ENCODE measurements around the gene RHOF.
"Not testable (repeated sequence)": the region's sequence is repeated elsewhere in the genome, so short reads cannot be mapped to it uniquely, and the experiment has no call there.

Gene RHOF

GRCh38 chr12:121748218-121748570, 45.3 kb downstream of the RHOF start:
- Histone ChIP-seq H3K9me3 (ENCODE audit: control insufficient read depth in 2 of 2, low read length in 2 of 2) (no peaks in the 10 kb centered on the region), H3K27ac (ENCODE audit: low read depth in 2 of 2, low read length in 2 of 2) (no peak overlapping the region), H3K4me1 (ENCODE audit: control insufficient read depth in 2 of 2, insufficient read depth in 2 of 2, low read length in 2 of 2) (no peaks in the 10 kb centered on the region), H3K27me3 (ENCODE audit: control insufficient read depth in 2 of 2, insufficient read depth in 2 of 2, low read length in 2 of 2) (no peaks in the 10 kb centered on the region), H3K9ac (ENCODE audit: low read depth in 1 of 2, low read length in 2 of 2) (no peak overlapping the region), H3K36me3 (ENCODE audit: control insufficient read depth in 2 of 2, insufficient read depth in 2 of 2, low read length in 2 of 2) (peaks cover 0 to 5% of the 10 kb centered on the region in 2 donors), H3K4me3 (ENCODE audit: low read length in 2 of 2) (no peak overlapping the region)

GRCh38 chr12:121745545-121745944, 47.9 kb downstream of the RHOF start:
- not testable (repeated sequence) for H3K4me1 ChIP-seq (ENCODE audit: control insufficient read depth in 2 of 2, insufficient read depth in 2 of 2, low read length in 2 of 2); H3K9ac ChIP-seq (ENCODE audit: low read depth in 1 of 2, low read length in 2 of 2); H3K4me3 ChIP-seq (ENCODE audit: low read length in 2 of 2); H3K36me3 ChIP-seq (ENCODE audit: control insufficient read depth in 2 of 2, insufficient read depth in 2 of 2, low read length in 2 of 2); H3K27me3 ChIP-seq (ENCODE audit: control insufficient read depth in 2 of 2, insufficient read depth in 2 of 2, low read length in 2 of 2); H3K27ac ChIP-seq (ENCODE audit: low read depth in 2 of 2, low read length in 2 of 2); H3K9me3 ChIP-seq (ENCODE audit: control insufficient read depth in 2 of 2, low read length in 2 of 2)

GRCh38 chr12:121741743-121742142, 51.7 kb downstream of the RHOF start:
- Histone ChIP-seq H3K27ac (ENCODE audit: low read depth in 2 of 2, low read length in 2 of 2) (no peak overlapping the region), H3K9me3 (ENCODE audit: control insufficient read depth in 2 of 2, low read length in 2 of 2) (no peaks in the 10 kb centered on the region), H3K9ac (ENCODE audit: low read depth in 1 of 2, low read length in 2 of 2) (no peak overlapping the region), H3K27me3 (ENCODE audit: control insufficient read depth in 2 of 2, insufficient read depth in 2 of 2, low read length in 2 of 2) (no peaks in the 10 kb centered on the region), H3K4me1 (ENCODE audit: control insufficient read depth in 2 of 2, insufficient read depth in 2 of 2, low read length in 2 of 2) (no peaks in the 10 kb centered on the region), H3K4me3 (ENCODE audit: low read length in 2 of 2) (no peak overlapping the region), H3K36me3 (ENCODE audit: control insufficient read depth in 2 of 2, insufficient read depth in 2 of 2, low read length in 2 of 2) (peaks cover 0 to 2% of the 10 kb centered on the region in 2 donors)

- Histone ChIP-seq H3K9ac (ENCODE audit: low read depth in 1 of 2, low read length in 2 of 2) (no peak overlapping the region), H3K27me3 (ENCODE audit: control insufficient read depth in 2 of 2, insufficient read depth in 2 of 2, low read length in 2 of 2) (no peaks in the 10 kb centered on the region), H3K27ac (ENCODE audit: low read depth in 2 of 2, low read length in 2 of 2) (no peak overlapping the region), H3K9me3 (ENCODE audit: control insufficient read depth in 2 of 2, low read length in 2 of 2) (no peaks in the 10 kb centered on the region), H3K36me3 (ENCODE audit: control insufficient read depth in 2 of 2, insufficient read depth in 2 of 2, low read length in 2 of 2) (peaks cover 0 to 2% of the 10 kb centered on the region in 2 donors), H3K4me1 (ENCODE audit: control insufficient read depth in 2 of 2, insufficient read depth in 2 of 2, low read length in 2 of 2) (no peaks in the 10 kb centered on the region), H3K4me3 (ENCODE audit: low read length in 2 of 2) (no peak overlapping the region)
Measured at GRCh38 chr12:121740847-121741246, 52.6 kb downstream of the RHOF start.

- no peak overlapping the region for H3K27ac ChIP-seq (ENCODE audit: low read depth in 2 of 2, low read length in 2 of 2)
- H3K36me3 ChIP-seq (ENCODE audit: control insufficient read depth in 2 of 2, insufficient read depth in 2 of 2, low read length in 2 of 2) = no peaks in the 10 kb centered on the region
- H3K4me3 ChIP-seq (ENCODE audit: low read length in 2 of 2) = no peak overlapping the region
- no peaks in the 10 kb centered on the region for H3K27me3 ChIP-seq (ENCODE audit: control insufficient read depth in 2 of 2, insufficient read depth in 2 of 2, low read length in 2 of 2)
- no peaks in the 10 kb centered on the region for H3K9me3 ChIP-seq (ENCODE audit: control insufficient read depth in 2 of 2, low read length in 2 of 2)
- no peaks in the 10 kb centered on the region for H3K4me1 ChIP-seq (ENCODE audit: control insufficient read depth in 2 of 2, insufficient read depth in 2 of 2, low read length in 2 of 2)
- no peak overlapping the region for H3K9ac ChIP-seq (ENCODE audit: low read depth in 1 of 2, low read length in 2 of 2)
Measured at GRCh38 chr12:121738340-121738858, 55.1 kb downstream of the RHOF start.

GRCh38 chr12:121733849-121734248, 59.6 kb downstream of the RHOF start:
- no peaks in the 10 kb centered on the region for H3K27me3 ChIP-seq (ENCODE audit: control insufficient read depth in 2 of 2, insufficient read depth in 2 of 2, low read length in 2 of 2)
- H3K4me3 ChIP-seq (ENCODE audit: low read length in 2 of 2) = no peak overlapping the region
- no peaks in the 10 kb centered on the region for H3K9me3 ChIP-seq (ENCODE audit: control insufficient read depth in 2 of 2, low read length in 2 of 2)
- H3K9ac ChIP-seq (ENCODE audit: low read depth in 1 of 2, low read length in 2 of 2) = no peak overlapping the region
- no peaks in the 10 kb centered on the region for H3K36me3 ChIP-seq (ENCODE audit: control insufficient read depth in 2 of 2, insufficient read depth in 2 of 2, low read length in 2 of 2)
- no peak overlapping the region for H3K27ac ChIP-seq (ENCODE audit: low read depth in 2 of 2, low read length in 2 of 2)
- no peaks in the 10 kb centered on the region for H3K4me1 ChIP-seq (ENCODE audit: control insufficient read depth in 2 of 2, insufficient read depth in 2 of 2, low read length in 2 of 2)

GRCh38 chr12:121731473-121731872, 62.0 kb downstream of the RHOF start:
- H3K27ac ChIP-seq (ENCODE audit: low read depth in 2 of 2, low read length in 2 of 2) = no peak overlapping the region
- H3K9ac ChIP-seq (ENCODE audit: low read depth in 1 of 2, low read length in 2 of 2) = no peak overlapping the region
- no peaks in the 10 kb centered on the region for H3K36me3 ChIP-seq (ENCODE audit: control insufficient read depth in 2 of 2, insufficient read depth in 2 of 2, low read length in 2 of 2)
- no peak overlapping the region for H3K4me3 ChIP-seq (ENCODE audit: low read length in 2 of 2)
- H3K27me3 ChIP-seq (ENCODE audit: control insufficient read depth in 2 of 2, insufficient read depth in 2 of 2, low read length in 2 of 2) = no peaks in the 10 kb centered on the region
- H3K4me1 ChIP-seq (ENCODE audit: control insufficient read depth in 2 of 2, insufficient read depth in 2 of 2, low read length in 2 of 2) = no peaks in the 10 kb centered on the region
- H3K9me3 ChIP-seq (ENCODE audit: control insufficient read depth in 2 of 2, low read length in 2 of 2) = no peaks in the 10 kb centered on the region

- H3K27me3 ChIP-seq (ENCODE audit: control insufficient read depth in 2 of 2, insufficient read depth in 2 of 2, low read length in 2 of 2) = no peaks in the 10 kb centered on the region
- H3K36me3 ChIP-seq (ENCODE audit: control insufficient read depth in 2 of 2, insufficient read depth in 2 of 2, low read length in 2 of 2) = no peaks in the 10 kb centered on the region
- no peaks in the 10 kb centered on the region for H3K9me3 ChIP-seq (ENCODE audit: control insufficient read depth in 2 of 2, low read length in 2 of 2)
- H3K9ac ChIP-seq (ENCODE audit: low read depth in 1 of 2, low read length in 2 of 2) = no peak overlapping the region
- no peak overlapping the region for H3K27ac ChIP-seq (ENCODE audit: low read depth in 2 of 2, low read length in 2 of 2)
- H3K4me1 ChIP-seq (ENCODE audit: control insufficient read depth in 2 of 2, insufficient read depth in 2 of 2, low read length in 2 of 2) = no peaks in the 10 kb centered on the region
- no peak overlapping the region for H3K4me3 ChIP-seq (ENCODE audit: low read length in 2 of 2)
Measured at GRCh38 chr12:121729021-121729420, 64.5 kb downstream of the RHOF start.

All from mucosa of rectum (tissue), 2 donors.